Mucosa of rectum (tissue), 2 donors: ENCODE measurements around the gene MVD.

Experiments
- H3K27ac ChIP-seq, 2 donors: one replicate each; pipeline ENCODE4 v1.7.0; 2013; ENCODE audit warnings: inconsistent platforms in 2 of 2, low read depth in 2 of 2, low read length in 2 of 2
- H3K27me3 ChIP-seq, 2 donors: one replicate each; pipeline ENCODE4 v1.7.0; 2013; ENCODE audit warnings: low read length in 2 of 2; ENCODE audit not compliant: control insufficient read depth in 2 of 2, insufficient read depth in 2 of 2
- H3K36me3 ChIP-seq, 2 donors: one replicate each; pipeline ENCODE4 v1.7.0; 2013; ENCODE audit warnings: low read length in 2 of 2; ENCODE audit not compliant: control insufficient read depth in 2 of 2, insufficient read depth in 2 of 2
- H3K4me1 ChIP-seq, 2 donors: one replicate each; pipeline ENCODE4 v1.7.0; 2013; ENCODE audit warnings: low read length in 2 of 2, mild to moderate bottlenecking in 1 of 2; ENCODE audit not compliant: control insufficient read depth in 2 of 2, insufficient read depth in 2 of 2
- H3K4me3 ChIP-seq, 2 donors: one replicate each; pipeline ENCODE4 v1.7.0; 2013; ENCODE audit warnings: low read length in 2 of 2
- H3K9ac ChIP-seq, 2 donors: one replicate each; pipeline ENCODE4 v1.7.0; 2013; ENCODE audit warnings: low read length in 2 of 2, low read depth in 1 of 2, mild to moderate bottlenecking in 1 of 2
- H3K9me3 ChIP-seq, 2 donors: one replicate each; pipeline ENCODE4 v1.7.0; 2013; ENCODE audit warnings: low read length in 2 of 2; ENCODE audit not compliant: control insufficient read depth in 2 of 2
- donor health status: healthy.
- donor health status: Normal muscosa, but diverticular disease.

The MVD gene

DNA sequence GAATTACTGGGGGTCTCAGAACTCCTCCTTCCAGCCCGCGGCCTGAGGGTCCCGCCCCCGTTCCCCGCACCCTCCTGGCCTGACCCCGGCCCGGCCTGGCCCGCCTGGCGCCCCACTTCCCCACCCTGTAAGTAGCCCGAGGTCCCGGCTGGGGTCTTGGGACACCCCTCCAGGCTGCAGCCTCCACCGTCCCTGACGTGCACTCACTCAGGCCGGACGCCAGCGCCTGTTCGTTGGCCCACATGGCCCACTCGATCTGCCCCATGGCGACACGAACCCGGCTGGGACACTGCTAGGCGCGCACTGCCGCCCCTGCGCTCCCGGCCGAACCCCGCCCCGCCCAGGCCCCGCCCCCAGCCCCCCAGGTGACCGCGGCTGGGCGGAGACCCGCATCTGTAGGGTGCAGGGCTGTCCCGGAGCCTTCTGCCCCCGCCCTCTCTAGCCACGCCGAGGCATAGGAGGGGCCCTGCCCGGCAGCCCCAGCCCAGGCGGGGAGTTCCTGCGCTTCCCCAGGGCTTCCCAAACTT, 12.1 kb downstream of the MVD start, which contains the start of gene CYBA:
Gene CYBA, minus strand, starts transcription at position 305 of the 527 bp plus-strand sequence. Its CDS starts 40 bp downstream, at position 265.
- Histone ChIP-seq H3K9ac (peak within 1 kb of the TSS; percentile 65 to 72), H3K36me3 (peaks cover 7 to 14% of the 10 kb centered on the region in 2 donors)

DNA sequence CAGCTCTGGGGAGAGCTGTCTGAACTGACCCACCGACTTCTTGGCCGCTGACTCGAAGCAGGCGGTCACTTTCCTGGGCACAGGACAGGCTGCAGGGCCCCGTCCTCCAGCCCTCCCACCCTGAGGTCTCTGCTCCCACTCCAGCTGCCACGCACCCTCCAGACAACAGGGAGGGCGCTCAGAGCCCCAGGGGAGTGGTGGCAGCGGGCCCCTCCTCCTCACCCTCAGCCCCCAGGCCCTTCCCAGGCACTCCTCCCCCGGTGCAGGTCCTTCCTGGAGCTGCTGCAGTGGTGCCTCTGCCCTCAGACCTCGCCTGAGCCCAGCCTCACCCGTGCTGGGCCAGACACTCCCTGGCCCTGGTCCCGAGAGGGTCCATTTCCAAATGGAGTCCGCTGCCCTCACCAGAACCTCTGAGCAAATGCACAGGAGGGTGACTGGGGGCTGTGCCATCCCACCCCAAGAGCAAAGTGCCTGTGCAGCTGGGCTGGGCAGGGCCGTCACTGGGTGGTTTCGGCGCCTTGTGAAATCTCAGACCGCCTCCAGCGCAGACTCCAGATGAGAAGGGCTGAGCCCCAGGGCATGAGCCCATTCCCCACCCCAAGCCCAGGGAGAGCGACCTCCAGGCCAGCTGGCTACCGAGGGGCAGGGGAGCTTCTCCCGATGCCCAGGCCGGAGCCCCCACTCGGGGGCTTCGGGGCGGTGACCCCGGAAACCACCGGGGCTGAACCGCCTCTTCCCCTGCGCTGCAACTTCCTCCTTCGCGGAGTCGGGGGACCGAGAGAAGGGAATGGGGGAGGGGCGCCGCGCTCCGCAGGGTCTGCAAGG, 12.8 kb downstream of the MVD start:
- Histone ChIP-seq H3K9ac (peak overlapping the region; percentile 60 to 72), H3K36me3 (peaks cover 7 to 10% of the 10 kb centered on the region in 2 donors), H3K4me1 (peaks cover 12 to 24% of the 10 kb centered on the region in 2 donors), H3K27ac (peak overlapping the region; percentile 74 to 88), H3K27me3 (no peaks in the 10 kb centered on the region), H3K4me3 (peak overlapping the region; percentile 78 to 81), H3K9me3 (no peaks in the 10 kb centered on the region)

More for the DNA sequence above, 12.1 kb downstream of the MVD start, which contains the start of gene CYBA:
- Histone ChIP-seq H3K9me3 (no peaks in the 10 kb centered on the region), H3K27me3 (no peaks in the 10 kb centered on the region), H3K27ac (peak within 1 kb of the TSS; percentile 74 to 88), H3K4me3 (peak within 1 kb of the TSS; percentile 78 to 81), H3K4me1 (peaks cover 12 to 19% of the 10 kb centered on the region in 2 donors)

DNA sequence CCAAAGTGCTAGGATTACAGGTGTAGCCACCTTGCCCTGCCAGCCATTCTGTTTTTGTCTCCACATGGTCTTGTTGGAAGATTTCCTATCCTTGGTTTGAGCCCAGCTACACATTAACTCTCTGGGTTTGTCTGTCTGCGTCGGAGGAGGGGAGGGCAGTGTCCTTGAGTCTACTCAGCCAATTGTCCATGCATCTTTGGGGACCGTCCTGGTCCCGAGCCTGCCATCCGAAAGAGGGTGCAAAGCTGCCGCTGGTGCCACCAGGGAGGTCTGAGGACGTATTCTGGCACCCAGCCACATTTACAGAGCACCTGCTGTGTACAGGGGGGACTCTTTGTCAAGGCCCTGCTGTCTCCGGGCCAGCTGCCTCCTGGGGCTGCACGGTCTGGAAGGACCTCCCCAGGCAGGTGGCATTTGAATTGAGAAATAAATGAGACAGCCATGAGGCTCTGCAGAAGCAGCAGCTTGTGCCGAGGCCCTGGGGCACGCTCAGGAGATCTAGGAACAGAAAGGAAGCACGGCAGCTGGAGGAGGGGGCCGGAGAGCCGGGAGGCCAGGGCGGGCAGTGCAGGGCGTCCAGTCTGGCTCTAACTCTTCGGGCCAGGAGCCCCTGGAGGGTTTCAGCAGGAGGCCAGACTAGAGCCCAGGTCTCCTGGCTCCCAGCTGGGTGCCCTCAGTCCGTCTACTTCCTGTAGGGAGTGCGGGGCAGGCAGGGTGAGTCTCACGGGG, 13.5 kb downstream of the MVD start:
- no peaks in the 10 kb centered on the region for H3K27me3 ChIP-seq
- H3K27ac ChIP-seq = peak overlapping the region; percentile 74 to 88
- peaks cover 2 to 3% of the 10 kb centered on the region in 2 donors for H3K36me3 ChIP-seq
- peaks cover 15 to 26% of the 10 kb centered on the region in 2 donors for H3K4me1 ChIP-seq
- H3K4me3 ChIP-seq = peak overlapping the region; percentile 78 to 81
- H3K9ac ChIP-seq = peak overlapping the region in 1 of 2 donors; percentile 72
- H3K9me3 ChIP-seq = no peaks in the 10 kb centered on the region

DNA sequence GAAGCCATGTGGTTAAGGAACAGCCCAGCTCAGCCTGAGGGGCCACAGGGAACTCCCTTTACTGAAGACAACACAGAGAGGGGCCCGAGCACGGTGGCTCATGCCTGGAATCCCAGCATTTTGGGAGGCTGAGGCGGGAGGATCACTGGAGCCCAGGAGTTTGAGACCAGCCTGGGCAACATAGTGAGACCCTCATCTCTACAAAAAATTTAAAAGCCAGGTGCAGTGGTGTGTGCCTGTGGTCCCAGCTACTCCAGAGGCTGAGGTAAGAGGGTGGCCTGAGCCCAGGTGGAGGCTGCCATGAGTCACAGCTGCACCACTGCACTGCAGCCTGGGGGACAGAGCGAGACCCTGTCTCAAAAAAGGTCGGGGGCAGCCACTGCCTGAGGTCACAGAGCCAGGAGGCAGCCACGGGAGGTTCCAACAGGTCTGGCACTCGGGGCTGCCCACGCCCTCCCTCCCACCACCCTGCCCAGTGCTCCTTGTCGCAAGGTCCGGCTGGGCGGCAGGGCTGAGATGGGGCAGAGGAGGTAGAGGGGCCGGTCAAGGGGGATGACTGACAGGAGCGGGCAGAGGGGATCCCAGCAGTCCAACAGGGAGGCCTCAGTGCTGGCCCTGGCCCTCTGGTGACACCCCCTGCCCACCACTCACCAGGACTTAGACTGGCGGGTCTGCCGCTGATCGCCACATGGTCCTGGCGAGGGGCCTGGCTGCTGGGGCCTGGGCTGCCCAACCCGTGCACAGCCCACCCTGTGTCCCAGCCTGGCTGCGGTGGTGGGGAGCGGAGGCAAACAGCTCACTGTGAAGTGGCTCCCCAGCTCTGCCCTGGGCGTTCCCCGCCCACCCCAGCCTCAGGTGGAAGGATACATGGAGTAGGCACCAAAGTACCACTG, 15.5 kb downstream of the MVD start:
- Histone ChIP-seq H3K27me3 (no peaks in the 10 kb centered on the region), H3K9ac (no peak overlapping the region), H3K36me3 (no peaks in the 10 kb centered on the region), H3K27ac (no peak overlapping the region), H3K4me1 (peaks cover 15 to 26% of the 10 kb centered on the region in 2 donors), H3K4me3 (no peak overlapping the region), H3K9me3 (no peaks in the 10 kb centered on the region)

DNA sequence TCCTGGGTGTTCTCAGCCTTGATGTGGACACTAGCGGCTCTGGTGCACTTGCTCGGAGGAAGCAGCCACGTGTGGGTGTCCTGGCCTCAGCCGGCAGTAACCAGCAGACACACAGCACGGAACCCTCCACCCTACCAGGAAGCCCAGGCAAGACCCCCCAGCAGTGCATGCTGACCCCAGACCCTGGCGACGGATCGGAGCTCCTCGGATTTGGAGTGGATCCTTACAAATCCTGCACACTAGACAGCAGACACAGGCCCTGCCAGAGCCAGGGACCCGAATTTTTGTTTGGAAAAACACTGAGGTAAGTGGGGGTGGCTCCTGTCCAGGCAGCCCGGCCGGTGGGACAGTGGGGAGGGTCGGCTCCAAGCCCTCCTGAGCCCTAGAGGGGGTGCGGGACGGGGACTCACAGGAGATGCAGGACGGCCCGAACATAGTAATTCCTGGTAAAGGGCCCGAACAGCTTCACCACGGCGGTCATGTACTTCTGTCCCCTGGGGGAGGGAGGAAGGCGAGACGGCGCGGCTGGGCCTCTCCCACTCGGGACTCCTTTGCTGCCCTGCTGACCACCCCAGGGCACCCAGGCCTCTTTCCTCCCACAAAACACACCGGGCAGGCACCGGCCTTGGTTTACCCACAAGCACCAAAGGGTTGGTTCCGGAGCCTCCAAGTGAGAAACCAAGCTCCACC, 16.4 kb downstream of the MVD start:
- Histone ChIP-seq H3K4me1 (peaks cover 15 to 20% of the 10 kb centered on the region in 2 donors), H3K27me3 (no peaks in the 10 kb centered on the region), H3K27ac (no peak overlapping the region), H3K9ac (no peak overlapping the region), H3K4me3 (no peak overlapping the region), H3K9me3 (no peaks in the 10 kb centered on the region), H3K36me3 (no peaks in the 10 kb centered on the region)

DNA sequence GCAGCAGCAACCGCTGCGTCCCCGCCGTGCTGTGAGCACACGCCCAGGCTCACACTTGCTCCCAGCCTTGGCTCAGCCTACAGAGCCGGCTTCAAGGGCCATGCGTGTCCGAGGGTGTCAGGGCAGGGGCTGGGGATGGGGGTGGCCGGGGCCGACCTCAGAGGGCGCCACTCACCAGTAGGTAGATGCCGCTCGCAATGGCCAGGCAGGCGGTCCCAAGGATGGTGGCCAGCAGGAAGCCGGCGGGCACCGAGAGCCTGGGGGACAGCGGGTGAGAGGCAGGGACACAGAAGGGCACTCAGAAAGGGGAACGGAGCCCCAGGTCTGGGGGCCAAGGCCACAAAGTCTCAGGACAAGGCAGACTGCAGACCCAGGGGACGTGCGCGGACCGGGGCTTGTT, 16.9 kb downstream of the MVD start:
- H3K27ac ChIP-seq = no peak overlapping the region
- peaks cover 0 to 1% of the 10 kb centered on the region in 2 donors for H3K27me3 ChIP-seq
- H3K9ac ChIP-seq = no peak overlapping the region
- no peaks in the 10 kb centered on the region for H3K9me3 ChIP-seq
- H3K4me1 ChIP-seq = peaks cover 11 to 14% of the 10 kb centered on the region in 2 donors
- no peaks in the 10 kb centered on the region for H3K36me3 ChIP-seq
- no peak overlapping the region for H3K4me3 ChIP-seq

DNA sequence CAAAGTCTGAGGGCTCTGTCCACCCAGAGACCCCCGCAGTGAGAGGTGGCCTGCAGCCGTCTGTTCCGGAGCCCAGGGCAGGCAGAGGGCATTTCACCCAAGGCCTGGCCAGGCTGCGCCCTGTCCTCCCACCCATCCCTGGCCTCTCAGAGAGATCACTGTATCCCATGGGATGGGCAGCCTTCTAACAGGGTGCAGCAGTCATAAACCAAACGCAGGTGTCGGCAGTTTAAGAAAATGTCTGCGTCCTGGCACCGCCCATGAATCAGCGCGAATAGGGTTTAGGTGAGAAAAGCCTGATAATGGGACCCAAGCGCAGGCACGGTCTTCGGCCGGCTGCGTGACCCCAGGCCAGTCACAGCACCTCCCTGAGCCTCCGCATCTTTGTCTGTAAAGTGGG, 17.4 kb downstream of the MVD start:
- Histone ChIP-seq H3K9me3 (no peaks in the 10 kb centered on the region), H3K4me3 (no peak overlapping the region), H3K9ac (no peak overlapping the region), H3K36me3 (no peaks in the 10 kb centered on the region), H3K4me1 (peaks cover 11 to 14% of the 10 kb centered on the region in 2 donors), H3K27me3 (peaks cover 1 to 5% of the 10 kb centered on the region in 2 donors), H3K27ac (no peak overlapping the region)

DNA sequence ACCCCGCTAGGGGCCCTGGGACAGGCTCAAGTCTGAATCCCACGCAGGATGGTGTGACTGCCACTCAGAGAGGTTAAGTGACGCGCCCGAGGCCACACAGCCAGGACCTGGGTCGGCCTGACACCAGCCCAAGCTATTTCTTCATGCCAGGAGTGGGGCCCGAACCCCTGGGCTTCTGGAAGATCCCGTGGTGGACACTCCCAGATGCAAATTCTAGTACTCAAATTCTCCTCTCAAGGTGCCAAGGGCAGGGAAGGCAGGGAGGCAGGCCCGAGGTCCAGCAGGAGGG, 19.3 kb downstream of the MVD start:
- H3K27me3 ChIP-seq = peaks cover 13 to 19% of the 10 kb centered on the region in 2 donors
- H3K27ac ChIP-seq = no peak overlapping the region
- H3K36me3 ChIP-seq = no peaks in the 10 kb centered on the region
- H3K9me3 ChIP-seq = no peaks in the 10 kb centered on the region
- H3K4me1 ChIP-seq = peaks cover 17 to 19% of the 10 kb centered on the region in 2 donors
- no peak overlapping the region for H3K9ac ChIP-seq
- H3K4me3 ChIP-seq = no peak overlapping the region

DNA sequence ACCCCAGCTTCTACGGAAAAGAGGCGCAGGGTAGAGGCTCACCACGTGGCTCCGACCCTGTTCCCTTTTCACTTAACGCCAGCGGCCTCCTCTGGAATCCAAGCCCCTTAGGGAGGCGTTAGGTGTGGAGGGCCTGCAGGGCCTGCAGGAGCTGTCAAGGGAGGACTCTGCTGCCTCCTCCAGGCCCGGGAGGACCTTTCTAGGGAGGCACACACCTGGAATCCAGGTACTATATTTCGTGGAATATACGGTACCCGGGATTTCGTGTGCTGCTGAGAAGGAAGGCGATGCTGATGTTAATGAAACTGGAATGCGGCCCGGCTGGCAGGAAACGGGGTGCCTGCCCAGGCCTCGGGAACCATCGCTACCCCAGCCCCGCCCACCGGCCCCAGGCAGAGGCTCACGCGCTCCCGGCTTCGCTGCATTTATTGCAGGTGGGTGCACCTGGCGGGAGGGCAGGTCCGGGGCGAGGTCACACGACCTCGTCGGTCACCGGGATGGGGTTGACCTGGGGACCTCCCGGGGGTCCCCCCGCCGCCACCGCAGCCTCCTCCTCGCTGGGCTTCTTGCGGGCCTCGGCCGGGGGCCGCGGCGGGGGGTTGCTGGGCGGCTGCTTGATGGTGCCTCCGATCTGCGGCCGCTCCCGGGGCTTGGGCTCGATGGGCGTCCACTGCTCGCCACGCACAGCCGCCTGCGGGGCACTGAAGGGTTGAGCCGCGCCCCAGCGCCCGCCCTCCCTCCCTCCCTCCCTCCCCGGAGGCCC, 19.8 kb downstream of the MVD start:
- Histone ChIP-seq H3K9ac (no peak overlapping the region), H3K4me3 (no peak overlapping the region), H3K9me3 (no peaks in the 10 kb centered on the region), H3K27ac (no peak overlapping the region), H3K36me3 (no peaks in the 10 kb centered on the region), H3K27me3 (peaks cover 13 to 19% of the 10 kb centered on the region in 2 donors), H3K4me1 (peaks cover 21 to 22% of the 10 kb centered on the region in 2 donors)
